Ovary (tissue), 3 donors: Measurements from ENCODE around the gene CCL28.

ENCODE experiments used
- EP300 ChIP-seq: sonication (generic); formaldehyde crosslinking; IDR thresholded peaks from one replicate; pipeline ENCODE4 v1.6.1; 2017; ENCODE audit warnings: antibody characterized with exemption
- POLR2A ChIP-seq: fragments of 450-650 bp; IDR thresholded peaks from one replicate; pipeline ENCODE4 v1.6.1; 2017; ENCODE audit warnings: antibody characterized with exemption, mild to moderate bottlenecking, moderate library complexity
- TF ChIP-seq, protein P1 (sequence below), 3 donors: fragments of 450-650 bp in 2 of 3; fragments of 200-600 bp in 1 of 3; IDR thresholded peaks; one replicate each; pipeline versions ENCODE4 v1.5.1 to v1.8.0; 2016 to 2022; ENCODE audit warnings: antibody characterized with exemption in 3 of 3, mild to moderate bottlenecking in 1 of 3
- donor health status: DM: no; HTN: no; CAD: no.

DNA sequence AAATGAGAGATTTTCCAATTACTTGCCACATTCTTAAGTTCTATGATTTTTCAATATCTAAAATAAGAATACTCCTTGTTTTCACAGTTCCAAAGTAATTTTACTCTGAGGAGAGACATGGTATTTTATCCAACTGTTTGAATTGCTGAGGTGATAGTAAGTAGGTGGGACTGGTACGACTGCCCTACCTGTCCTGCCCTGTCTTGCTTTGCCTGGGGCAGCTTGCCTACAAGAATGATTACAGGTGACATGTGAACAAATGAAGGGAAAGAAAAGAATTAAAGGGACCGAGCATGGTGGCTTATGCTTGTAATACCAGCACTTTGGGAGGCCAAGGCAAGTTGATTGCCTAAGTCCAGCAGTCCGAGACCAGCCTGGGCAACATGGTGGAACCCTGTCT is 57.4 kb downstream of the CCL28 start:
- TF ChIP-seq, protein P1, sequence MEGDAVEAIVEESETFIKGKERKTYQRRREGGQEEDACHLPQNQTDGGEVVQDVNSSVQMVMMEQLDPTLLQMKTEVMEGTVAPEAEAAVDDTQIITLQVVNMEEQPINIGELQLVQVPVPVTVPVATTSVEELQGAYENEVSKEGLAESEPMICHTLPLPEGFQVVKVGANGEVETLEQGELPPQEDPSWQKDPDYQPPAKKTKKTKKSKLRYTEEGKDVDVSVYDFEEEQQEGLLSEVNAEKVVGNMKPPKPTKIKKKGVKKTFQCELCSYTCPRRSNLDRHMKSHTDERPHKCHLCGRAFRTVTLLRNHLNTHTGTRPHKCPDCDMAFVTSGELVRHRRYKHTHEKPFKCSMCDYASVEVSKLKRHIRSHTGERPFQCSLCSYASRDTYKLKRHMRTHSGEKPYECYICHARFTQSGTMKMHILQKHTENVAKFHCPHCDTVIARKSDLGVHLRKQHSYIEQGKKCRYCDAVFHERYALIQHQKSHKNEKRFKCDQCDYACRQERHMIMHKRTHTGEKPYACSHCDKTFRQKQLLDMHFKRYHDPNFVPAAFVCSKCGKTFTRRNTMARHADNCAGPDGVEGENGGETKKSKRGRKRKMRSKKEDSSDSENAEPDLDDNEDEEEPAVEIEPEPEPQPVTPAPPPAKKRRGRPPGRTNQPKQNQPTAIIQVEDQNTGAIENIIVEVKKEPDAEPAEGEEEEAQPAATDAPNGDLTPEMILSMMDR (IDR thresholded peaks at IDR 0.05): no peak
- TF ChIP-seq POLR2A (no peak), EP300 (no peak)
